HT1080 (cell line): Measurements from ENCODE around the gene SASH1. TPM values are rescaled to one million over a fixed set of nuclear protein-coding genes. Genes with fewer than 3 reads are reported as not detected.

Source experiments
- DNase-seq: peaks from one replicate; pipeline ENCODE4 v3.0.0-alpha.2; 2015; ENCODE audit warnings: low read depth
- total RNA-seq: library from RNA; depleted of rRNA; stranded (reverse); fragments of >200 nt; shearing (Covaris generic); gene quantifications from 2 replicates; pipeline ENCODE4 v1.2.3, GENCODE V29; 2014

SASH1 gene
- total RNA-seq, 1 experiment from 2014 or later = 11.6 TPM

DNA sequence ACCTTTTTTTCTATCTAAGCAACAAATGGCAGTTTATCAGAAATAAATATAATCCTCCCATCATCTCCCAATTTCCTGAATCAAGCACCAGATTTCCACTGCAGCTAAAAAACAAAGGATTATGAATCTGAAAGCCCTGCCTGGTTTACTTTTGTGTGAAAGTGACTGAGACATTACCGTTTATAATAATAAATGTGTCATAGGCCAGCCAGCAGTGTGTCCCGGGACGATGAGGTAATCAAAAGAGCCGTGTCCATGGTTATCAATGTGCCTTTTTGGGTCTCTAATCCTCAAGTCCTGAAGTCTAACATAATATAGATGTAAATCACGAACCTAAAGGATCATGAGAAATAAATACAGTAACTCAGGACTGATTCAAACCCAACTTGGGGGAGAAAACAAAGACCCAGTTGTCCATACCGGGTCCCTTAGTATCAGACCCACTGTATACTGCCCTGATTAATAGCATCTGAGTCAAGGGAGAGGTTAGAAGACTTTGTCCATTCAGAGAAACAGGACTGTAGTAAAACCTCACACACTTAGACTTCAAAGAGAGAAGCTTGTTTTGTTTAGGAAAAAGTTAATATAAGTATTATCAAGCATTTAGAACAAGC, 149.1 kb downstream of the SASH1 start:
- DNase-seq = peak; percentile 27

DNA sequence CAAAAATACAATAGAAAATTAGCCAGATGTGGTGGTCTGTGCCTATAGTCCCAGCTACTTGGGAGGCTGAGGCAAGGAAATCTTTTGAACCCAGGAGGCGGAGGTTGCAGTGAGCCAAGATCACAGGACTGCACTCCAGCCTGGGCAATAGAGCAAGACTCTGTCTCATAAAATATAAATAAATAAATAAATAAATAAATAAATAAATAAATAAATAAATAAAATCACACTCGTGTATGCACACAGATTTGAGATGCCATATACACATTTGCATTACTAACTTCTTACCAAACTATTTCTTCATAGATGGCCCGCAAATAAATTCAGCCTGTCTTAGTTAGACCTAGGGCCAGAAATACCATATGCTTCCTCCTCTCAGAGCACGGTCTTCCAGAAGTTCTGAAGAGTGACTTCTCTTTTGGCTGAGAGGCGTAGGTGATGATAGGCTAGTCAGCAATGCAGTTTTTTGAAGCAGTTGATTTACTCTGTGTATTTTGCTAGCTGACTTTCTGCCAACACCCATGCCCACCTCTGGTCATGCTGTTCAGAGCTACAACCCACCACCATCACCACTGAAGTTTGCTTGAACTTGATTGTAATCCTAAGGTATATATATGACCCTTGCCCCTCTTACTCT, 150.1 kb downstream of the SASH1 start:
- DNase-seq = no peak

DNA sequence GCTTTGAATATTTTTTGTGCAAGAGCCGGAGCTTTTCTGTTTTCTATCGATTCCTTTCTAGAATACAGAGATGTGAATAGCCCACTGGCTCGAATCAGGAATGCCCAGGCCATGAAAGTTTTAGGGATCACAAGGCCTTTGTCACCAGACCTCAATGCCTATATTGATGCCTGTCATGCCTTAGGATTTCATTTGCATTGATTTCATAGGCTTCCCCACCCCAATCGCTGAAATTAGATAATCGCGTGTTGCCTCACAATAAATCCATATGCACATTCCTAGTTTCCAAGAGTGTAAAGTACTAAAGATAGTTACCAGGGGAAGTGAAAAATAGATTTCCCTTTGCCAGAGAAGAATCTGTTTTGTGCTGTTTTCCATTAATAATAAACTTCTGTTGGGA, 150.8 kb downstream of the SASH1 start:
- DNase-seq = no peak

DNA sequence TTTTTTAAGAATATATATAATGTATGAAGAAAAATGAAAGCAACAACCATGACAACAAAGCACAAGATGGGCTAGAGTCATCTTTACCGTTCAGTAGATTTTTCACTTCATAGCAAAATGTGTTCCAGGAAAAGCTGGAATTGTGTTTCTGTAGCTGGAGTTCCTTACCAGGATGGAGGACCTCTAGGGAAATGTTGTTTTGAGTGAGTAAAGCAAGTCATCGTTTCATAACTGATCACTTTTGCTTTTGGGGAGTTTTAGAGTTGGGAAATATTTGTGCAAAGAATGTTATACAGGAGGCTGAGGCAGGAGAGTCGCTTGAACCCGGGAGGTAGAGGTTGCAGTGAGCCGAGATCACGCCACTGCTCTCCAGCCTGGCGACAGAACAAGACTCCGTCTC, 151.6 kb downstream of the SASH1 start:
- no peak for DNase-seq

DNA sequence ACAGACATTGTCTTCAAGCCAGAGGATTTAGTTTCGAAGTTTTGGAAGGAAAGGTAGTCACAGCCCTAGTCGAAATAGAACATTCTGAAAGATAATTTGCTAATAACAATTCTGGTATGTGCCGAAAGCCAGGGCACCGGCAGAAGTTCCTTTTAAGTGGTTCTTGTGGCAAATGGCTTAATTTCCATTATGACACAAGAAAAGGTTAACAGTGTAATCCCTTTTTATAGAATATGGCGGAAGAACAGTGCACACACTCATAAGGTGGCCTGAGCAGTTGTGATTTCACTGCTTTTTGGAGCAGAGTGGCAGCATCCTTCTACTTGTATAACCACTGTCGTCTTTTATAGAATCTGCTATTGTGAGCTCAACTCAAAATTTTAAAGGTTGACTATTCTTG, 152.4 kb downstream of the SASH1 start:
- DNase-seq = no peak

DNA sequence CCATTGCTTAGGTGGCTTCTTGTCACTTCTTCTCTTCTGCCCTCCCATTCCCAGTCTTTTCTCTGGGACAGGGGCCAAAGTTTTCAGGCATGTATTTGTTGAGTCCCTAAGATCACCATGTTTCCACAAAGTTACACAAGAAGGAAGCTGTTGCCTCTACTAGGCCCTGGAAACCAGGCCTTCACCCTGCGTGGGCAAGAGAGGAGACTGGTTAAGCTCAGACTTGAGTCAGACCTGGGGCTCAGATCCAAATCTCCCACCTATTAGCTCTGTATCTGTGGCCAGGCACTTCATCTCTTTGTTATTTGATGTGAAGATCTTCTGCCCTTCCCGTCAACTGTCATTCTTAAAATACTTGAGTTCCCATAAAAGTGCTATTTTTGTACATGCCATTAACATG, 154.6 kb downstream of the SASH1 start:
- DNase-seq = no peak

DNA sequence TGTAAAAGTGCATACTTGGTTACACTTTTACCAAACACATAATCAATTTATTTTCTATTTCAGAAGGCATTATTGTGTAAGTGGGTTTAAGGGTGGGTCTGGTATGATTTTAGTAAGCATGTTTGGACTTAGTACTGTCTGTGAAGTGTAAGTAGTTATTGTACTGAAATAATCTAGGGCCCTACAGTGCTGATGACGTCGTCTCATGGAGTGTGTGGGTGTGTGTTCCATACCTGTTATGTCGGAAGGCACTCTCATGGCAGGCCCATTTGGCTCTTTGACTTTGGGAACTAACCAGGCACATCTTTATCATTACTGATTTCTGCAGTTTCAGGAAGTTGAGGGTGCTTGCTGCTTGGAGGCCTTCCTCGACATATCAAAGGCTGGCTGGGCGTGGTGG, 155.1 kb downstream of the SASH1 start:
- DNase-seq = no peak

DNA sequence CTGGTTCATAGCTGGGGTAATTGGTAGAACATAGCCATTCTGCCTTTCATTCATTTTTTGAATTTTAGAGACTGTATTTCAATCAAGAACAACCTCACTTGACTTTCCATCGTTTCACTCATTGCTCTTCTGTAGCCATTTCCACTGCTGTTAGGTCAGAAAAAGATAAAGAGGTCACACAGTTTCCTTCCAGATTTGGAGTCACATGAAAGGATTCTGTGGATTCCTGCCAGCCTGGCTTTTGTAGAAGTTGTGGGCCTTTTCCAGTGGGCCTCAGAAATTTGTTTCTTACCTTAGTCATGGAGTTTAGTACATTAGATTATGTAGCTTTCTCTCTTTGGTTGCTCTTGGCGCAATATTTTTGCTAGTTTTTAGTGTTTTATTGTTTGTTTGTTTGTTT, 157.8 kb downstream of the SASH1 start:
- no peak for DNase-seq

DNA sequence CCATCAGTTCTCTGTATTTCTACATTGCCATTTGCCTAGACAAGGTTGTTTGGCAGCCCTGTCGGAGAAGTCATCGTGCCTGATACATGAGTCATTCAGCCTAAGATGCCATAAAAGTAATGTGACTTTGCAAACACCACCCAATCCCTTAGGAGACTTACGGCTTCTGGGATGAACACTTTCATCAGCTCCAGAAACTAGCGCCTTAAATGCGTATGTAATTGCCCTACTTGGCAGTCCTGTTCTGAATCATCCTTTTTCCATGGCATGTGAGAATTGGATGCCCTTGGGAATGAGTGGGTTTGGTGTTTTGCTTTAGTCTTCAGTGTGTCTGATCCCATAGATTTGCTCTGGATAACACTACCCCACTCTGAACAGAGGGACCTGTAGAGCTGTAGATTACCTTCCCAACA, 158.5 kb downstream of the SASH1 start:
- peak; percentile 94 for DNase-seq

DNA sequence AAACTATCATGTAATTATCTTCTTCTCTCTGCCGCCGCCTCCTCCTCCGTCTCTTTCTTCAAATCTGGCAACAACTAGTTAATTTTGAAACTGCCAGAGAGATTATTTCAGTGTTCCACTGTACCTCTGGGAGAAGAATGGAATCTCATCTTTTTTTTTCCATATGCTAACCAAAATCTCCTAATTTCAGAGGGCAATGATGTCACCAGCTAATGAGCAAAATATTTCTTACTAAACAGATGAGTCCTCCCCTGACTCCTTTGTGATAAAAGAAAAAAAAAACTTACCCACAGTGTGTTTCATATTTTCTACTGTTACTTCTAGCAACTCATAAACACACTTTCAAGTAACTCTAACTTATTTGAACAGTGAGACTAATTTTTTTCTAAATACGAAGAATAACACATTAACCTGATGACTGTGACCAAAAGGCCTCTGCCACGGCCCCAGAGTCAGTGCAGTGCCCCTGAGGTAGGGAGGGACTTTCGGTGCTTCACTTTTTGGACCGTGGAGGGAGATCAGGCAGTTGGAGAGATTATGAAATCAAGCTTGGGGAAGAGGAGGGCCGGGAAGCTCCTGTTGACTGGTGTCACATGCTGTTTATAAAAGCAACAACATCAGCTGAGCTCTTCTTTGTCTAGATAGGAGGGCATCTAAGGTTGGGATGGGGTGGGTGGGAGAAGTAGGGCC, 159.6 kb downstream of the SASH1 start:
- DNase-seq = no peak

DNA sequence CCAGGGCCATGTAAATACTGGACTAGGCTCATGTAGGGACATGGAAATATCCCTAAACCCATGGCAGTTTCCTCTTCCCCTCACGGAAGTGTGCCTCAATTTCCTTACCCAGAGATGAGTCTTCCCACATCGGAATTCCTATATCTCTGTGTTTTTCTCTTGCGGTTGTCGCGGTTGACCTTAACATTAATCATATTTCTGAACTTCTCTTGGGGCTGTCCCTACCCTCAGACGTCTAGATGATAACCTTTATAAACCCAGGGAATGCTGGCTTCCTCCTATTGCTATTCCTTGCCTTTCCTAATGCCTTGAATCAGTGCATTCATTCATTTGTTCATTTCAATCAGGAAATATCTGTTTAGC, 160.1 kb downstream of the SASH1 start:
- DNase-seq = no peak

DNA sequence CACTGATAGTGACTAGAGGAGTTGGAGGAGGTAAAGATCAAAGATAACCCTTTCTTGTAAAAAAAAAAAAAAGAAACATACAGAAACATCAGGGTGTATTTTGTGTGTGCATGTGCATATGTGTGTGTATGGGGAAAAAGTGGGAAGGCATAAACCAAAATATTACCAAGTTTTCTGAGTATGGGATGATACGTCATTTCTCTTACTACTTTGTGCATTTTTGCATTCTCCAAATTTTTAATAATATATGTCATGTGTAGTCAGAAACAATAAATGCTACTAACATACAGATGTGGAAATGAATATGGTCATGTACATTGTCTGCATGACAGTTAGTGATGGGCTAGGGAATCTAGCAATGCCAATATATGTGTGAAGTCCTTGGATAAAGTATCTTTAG, 161.1 kb downstream of the SASH1 start:
- no peak for DNase-seq

DNA sequence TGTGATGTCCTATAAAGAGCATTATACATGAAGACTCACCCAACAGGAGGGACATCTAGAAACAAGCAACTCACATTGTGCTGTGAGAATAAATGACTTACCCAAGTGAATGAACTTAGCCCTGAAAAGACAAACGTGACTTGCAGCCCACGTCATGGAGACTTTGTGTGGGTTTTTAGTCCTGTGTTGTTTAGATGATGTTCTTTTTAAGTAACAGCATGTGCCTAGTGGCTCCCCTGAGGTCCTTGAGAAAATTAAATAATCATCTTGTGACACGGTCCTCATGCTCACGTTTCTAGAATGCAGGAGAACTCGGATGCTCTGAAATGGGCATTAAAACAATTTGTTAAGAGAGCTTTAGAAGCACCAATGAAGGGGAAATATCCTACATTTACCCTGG, 165.1 kb downstream of the SASH1 start:
- DNase-seq = no peak

DNA sequence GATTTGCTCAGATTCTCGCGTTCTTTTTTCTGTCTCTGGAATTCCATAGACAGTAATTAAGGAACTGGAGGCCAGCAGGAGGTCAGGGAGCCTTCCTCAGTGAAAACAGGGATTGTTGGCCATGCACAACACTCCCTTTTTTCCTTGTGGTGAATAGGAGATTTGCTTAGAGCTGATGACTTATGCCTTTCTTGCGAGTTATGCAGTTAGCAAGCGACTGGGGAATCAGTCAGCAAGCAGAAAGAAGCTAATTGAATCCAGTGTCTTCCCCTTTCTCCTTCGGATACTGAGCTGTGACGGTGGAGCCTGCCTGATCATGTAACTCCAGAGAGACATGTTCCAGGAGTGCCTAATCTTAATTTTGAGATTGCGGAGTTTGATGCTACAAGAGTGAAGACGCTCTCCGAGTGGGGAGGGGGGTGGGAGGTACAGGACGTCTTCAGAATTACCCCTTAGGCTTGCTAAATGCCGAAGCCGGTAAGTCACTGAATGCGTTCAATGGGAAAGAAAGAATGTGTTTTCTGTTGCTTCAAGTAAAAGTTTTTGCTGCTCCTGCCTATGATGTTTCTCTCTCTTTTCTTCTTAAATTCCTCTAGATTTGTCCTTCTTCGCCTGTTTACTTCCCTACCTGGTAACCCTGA, 165.9 kb downstream of the SASH1 start:
- DNase-seq = peak; percentile 71

DNA sequence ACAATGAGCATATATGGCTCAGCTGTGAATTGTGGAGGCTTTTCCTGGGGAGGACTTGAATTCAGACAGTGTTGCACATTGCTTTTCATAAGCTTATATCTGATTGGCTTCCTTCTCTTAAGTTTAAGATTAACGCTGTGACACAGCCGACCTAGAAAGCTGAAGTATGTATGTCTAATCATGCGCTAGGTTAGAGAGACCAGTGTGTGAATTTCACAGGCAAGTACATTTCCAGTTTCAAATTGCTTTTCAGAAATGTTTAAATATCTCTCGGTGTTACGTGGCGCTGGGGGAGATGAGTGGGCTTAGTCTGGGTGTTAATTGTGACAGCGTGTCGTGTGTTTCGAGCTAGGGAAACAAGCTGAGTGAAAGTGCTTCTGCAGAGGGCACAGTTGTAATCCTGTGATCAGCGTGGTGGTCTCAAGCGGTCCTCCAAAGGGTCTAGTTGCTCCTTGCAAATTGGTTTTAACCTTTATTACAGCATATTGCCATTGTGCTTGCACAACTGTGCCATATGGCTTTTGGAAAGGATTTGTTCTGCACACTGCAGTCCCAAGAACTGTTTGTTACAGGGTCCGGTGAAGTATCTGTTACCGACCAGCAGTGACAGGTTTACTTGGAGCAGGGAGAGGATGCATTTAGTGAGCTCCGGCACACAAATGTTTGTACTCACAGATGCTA, 166.6 kb downstream of the SASH1 start:
- no peak for DNase-seq

DNA sequence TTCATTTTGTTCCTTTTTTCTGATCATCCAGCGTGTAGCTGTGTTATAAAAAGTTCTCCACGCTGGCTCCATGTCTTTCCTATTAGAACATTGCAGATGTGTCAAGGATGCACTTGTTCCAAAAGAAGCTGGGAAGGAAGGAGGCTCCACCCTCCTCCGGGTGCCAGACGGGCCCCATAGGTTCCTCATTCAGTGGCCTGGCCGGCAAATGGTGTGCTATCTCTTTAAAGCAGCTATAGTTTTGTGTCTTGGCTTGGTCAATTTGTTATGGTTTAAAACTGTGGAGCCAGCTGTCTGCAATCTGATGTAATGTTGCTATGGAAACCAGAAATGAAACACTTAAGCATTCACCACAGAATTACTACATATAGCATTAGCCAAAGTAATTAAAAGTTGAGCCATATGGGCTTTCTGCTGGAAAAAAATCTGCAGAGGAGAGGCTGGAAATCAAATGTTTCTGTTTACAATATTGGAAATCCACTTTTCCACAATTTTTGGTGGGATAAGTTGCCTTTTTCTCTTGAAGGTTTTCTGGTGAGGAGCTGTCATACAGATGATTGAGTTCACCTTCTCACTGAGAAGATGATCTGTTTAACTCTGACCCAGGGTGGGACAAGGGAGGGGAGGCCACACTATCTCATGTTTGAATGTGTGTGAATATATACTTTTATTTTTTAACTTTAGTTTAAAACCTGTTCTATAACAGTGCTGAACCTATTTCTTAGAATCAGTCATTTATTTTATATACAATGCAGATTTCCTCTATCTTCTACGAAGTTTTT, 167.4 kb downstream of the SASH1 start:
- DNase-seq = peak; percentile 74

DNA sequence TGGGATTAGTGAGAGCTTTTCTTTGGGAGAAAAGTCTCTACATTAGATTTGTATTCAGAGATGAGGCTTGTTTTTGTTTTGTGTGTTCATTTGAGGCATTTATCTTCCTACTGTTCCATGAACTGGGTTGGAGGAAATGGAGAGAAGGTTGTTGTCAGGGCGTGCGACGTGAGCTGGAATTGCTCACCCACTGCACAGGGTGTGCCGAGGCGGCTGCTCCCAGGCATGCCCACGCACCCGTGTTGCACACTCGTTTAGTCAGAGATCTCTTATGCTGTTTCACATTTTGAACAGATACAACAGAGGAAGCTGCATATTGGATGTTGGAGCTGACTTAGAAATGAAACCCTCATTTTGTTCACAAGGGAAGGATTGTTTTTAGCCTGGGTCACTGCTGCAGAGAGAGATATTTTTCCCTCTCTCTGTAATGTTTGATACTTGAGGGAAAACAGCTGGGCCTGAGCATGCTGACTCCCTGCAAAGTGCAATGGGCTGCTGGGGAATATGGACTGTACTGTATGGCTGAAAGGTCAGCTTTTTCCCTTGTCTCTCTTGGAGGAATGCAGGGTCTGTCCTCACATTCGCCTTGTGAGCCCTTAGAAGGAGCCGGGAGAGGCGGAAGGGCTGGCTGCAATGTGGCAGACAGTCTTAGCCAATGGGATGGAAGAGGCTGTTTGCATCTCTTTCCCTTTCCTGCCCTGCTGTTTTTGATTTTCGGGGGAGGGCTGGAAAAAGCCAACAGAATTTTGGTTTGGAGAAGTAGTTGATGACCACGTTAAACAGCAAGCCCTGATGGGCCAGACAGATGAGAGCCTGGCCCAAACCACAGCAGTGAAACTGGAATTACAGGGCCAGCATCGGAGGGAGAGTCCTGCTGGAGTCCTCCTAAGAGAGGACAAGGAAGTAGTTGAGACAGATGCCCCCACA, 170.8 kb downstream of the SASH1 start:
- DNase-seq = no peak

DNA sequence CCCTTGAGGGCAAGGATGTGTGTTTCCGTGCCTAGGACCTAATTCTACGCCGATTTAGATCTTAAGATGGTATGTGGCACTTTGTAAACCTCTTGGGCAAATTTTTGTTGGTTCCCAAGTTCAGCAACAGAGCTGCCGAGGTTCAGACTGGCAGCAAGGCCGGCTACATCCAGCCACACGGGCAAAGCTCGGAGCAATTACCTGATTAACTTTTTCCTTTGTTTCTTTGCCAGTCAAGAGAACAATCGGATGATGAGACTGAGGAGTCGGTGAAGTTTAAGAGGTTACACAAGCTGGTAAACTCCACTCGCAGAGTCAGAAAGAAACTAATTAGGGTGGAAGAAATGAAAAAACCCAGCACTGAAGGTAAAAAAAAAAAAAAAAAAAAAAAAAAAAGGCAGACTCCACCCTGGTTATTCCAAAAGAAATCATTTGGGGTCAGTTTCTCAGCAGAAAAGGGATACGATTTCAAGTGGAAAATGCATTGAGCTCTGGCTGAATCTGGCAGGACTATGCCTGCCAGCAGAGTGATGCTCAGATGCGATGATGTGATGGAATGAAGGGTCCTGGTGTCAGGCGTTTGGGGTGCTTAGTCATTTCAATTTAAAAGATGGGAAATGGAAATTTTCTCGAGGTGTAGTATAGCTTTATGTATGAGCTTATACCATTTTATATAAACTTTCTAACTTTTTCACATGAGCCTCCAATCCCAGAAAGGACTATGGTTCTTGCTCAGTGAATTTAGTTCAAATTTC, 171.6 kb downstream of the SASH1 start:
- no peak for DNase-seq

DNA sequence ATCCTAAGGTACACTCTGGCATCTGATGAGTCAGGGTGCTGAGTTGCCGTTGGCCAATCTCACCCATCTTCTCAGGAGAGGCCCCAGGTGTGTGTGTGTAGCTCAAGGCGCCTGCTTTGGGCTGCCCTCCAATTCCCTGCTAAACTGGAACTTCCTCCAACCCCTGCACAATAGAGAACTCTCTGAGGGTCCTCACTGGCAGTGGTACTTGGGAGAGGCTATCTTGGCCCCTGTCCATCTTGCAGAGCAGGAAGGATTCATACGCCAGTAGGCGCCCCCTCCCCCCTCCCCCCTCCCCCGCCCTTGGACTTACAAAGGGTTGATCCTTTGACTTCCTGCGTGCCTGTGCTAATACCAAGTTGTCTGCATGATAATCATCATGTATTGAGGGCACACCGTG, 173.6 kb downstream of the SASH1 start:
- no peak for DNase-seq
